HG02588 (cell line): ENCODE data around the gene WDPCP.
"Not testable (repeated sequence)": the region's sequence is repeated elsewhere in the genome, so short reads cannot be mapped to it uniquely, and the experiment has no call there.

Source experiments
- ATAC-seq: cut with Tn5 transposase; IDR thresholded peaks from one replicate; pipeline ENCODE4 v1.9.1; 2021; ENCODE audit warnings: mild to moderate bottlenecking, moderate library complexity; ENCODE audit not compliant: unreplicated experiment

WDPCP gene

GRCh38 chr2:63372549-63372948 lies 215.7 kb downstream of the WDPCP start:
- no peak for ATAC-seq

DNA sequence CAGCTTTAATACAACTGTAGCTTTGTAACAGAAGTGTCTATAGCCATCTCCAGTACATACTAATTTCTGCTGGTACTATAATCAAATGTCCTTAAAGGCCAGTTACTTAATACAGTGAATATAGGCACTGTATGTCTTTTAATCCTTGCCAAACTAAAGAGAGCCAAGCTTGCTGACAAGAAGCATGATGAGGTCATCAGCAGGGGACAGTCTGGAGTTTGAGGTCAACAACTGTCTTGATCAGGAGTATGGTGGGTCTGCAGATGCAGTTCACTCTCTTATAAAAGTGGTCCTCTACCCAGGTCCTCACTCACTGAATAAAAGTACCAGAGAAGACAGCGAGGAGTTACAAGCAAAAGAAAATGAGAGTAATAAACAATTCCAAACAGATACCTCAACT lies 219.1 kb downstream of the WDPCP start:
- ATAC-seq, result no peak

DNA sequence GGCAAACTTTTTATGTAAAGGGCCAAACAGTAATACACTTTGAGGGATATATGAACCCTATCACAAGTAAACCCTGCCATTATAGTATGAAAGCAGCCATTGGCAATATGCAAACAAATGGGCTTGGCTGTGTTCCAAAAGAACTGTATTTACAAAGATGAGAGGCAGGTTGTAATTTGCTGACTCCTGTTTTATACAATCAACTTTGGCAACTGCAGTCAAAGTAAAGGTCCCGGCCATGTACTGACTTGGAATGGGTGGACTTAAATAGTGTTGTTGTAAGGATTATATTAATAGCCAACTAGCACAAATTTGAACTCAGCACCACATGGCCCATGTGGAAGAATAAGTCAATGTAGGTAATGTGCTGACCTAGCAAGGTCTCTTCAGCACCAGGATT lies 223.4 kb downstream of the WDPCP start:
- no peak for ATAC-seq

DNA sequence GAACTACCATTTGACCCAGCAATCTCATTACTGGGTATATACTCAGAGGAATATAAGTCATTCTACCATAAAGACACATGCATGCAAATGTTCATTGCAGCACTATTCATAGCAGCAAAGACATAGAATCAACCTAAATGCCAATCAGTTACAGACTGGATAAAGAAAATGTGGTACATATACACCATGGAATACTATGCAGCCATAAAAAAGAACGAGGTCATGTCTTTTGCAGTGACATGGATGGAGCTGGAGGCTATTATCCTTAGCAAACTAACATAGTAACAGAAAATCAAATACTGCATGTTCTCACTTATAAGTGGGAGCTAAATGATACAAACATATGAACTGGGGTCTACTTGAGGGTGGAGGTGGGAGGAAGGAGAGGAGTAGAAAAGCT lies 230.6 kb downstream of the WDPCP start:
- not testable (repeated sequence) for ATAC-seq

- ATAC-seq, result no peak
Measured at GRCh38 chr2:63347361-63347760, 240.9 kb downstream of the WDPCP start.

DNA sequence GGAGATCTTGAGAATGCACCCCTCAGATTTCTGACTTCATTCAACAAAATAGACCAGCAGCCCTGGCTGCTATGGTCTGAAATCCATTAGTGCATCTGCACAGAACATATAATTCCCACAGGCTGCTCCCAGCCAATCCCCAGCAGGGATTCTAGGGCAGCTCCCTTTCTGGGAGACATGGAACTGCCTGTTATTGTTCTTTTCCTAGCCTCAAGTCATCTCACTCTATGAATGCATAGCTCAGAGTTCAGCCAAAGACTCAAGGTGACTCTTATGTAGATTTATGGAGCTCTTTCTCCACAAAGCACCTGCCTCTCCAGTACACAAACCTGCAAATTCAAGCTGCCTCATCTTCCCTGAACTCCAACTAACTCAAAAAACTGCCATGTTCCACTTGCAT lies 241.9 kb downstream of the WDPCP start:
- ATAC-seq, result no peak

- ATAC-seq, result no peak
Measured at GRCh38 chr2:63345285-63345633, 243.0 kb downstream of the WDPCP start.

- ATAC-seq, result peak; percentile 44
Measured at GRCh38 chr2:63344575-63345284, 243.5 kb downstream of the WDPCP start.

DNA sequence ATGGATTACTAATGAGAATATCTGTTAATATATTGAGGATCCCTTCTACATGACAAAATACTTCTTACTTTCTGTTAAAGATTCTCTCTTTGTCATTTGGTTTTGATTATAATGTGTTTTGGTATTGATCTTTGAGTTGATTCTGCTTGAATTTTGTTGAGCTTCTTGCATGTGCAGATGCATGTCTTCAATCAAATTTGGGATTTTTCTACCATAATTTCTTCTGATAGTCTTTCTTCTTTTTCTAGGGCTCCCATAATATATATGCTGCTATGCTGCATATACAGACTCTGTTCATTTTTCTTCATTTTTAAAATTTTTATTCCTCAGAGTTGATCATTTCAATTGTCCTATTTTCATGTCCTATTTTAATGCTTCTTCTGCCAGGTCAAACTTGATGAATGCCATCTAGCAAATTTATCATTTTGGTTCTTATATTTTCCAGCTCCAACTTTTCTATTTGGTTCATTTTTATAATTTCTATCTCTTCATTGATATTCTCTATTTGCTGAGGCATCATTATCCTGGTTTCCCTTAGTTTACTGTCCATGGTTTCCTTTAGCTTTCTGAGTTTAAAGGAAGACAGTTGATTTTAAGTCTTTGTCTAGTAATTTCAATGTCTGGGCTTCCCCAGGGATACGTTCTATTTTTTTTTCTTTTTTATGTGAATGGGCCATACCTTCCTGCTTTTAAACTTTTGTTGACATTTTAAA lies 244.7 kb downstream of the WDPCP start:
- ATAC-seq, result no peak

DNA sequence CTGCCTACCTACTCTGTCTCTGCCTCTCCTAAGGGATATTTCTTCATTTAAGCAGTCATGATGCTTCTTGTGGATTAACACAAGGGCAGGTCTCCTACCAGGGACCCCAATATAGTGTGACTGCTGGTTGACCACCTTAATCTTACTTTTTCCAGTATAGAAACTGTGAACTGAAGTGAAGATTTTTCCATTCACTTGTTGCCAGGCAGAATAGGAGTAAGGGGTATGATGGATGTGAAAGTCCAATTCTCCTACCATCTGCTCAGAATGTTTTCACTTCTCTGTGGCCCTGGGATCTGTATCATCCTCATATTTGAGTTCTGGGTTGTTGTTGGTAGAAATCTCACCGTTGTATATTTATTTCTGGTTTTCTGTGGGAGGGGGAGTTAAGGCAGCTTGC lies 247.8 kb downstream of the WDPCP start:
- ATAC-seq, result no peak

GRCh38 chr2:63334910-63335309 lies 253.4 kb downstream of the WDPCP start:
- ATAC-seq, result no peak

GRCh38 chr2:63326473-63326872 lies 261.8 kb downstream of the WDPCP start:
- no peak for ATAC-seq

DNA sequence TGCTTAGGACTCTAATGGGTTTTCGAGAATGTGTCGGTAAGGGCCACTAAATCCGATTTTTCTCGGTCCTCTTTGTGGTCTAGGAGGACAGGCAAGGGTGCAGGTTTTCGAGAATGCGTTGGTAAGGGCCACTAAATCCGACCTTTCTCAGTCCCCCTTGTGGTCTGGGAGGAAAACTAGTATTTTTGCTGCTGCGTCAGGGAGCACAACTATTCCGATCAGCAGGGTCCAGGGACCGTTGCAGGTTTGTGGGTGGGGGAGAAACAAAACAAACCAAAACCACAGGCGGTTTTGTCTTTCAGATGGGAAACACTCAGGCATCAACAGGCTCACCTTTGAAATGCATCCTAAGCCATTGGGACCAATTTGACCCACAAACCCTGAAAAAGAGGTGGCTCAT lies 264.6 kb downstream of the WDPCP start:
- ATAC-seq, result not testable (repeated sequence)

GRCh38 chr2:63321973-63322372 lies 266.3 kb downstream of the WDPCP start:
- ATAC-seq, result not testable (repeated sequence)

- no peak for ATAC-seq
Measured at GRCh38 chr2:63320669-63321068, 267.6 kb downstream of the WDPCP start.

DNA sequence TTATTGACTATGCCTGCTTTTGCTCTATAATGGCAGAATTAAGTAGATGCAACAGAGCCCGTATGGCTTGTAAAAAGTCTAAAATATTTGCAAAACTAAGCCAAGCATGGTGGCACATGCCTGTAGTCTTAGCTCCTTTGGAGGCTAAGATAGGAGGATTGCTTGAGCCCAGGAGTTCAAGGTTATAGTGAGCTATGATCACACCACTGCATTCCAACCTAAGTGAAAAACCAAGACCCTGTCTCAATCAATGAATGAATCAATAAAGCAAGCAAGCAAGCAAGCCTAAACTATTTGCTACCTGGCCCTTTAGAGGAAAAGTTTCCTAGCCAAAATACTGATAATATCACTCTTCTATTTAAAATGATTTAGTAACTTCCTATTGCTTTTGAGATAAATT lies 277.7 kb downstream of the WDPCP start:
- ATAC-seq, result no peak

GRCh38 chr2:63301481-63301880 lies 286.8 kb downstream of the WDPCP start:
- ATAC-seq, result no peak

DNA sequence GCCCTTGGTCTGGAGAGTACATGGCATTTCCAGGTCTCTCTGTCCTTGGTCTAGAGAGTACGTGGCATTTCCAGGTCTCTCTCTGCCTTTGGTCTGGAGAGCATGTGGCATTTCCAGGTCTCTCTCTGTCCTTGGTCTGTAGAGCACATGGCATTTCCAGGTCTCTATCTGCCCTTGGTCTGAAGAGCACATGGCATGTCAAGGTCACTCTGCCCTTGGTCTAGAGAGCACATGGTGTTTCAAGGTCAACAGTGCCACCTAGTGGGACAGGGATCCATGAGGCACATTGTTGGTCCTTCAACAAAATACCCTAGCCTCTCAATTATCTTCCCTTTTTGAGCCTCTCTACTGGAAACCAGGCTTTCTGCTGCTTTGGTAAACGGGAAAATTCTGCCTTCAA lies 287.4 kb downstream of the WDPCP start:
- ATAC-seq, result no peak

DNA sequence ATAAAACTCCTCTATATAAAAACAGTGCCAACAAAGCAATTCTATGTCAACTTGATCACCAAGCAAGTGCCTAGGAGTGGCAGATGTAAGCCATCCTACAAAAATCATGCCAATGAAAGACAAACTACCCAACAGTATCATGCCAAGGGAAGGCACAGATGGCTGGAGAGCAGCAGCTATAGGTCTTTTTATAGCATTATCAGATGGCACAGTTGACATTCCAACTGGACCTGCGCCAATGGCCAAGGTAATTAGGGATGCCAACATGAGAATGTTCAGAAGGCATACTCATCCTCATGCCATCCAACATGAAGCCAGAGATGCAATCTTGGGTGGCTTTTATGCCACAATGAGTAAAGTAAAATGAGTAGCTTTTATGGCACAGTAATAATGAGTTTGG lies 300.3 kb downstream of the WDPCP start:
- ATAC-seq, result no peak

GRCh38 chr2:63286520-63286919 lies 301.8 kb downstream of the WDPCP start:
- not testable (repeated sequence) for ATAC-seq

DNA sequence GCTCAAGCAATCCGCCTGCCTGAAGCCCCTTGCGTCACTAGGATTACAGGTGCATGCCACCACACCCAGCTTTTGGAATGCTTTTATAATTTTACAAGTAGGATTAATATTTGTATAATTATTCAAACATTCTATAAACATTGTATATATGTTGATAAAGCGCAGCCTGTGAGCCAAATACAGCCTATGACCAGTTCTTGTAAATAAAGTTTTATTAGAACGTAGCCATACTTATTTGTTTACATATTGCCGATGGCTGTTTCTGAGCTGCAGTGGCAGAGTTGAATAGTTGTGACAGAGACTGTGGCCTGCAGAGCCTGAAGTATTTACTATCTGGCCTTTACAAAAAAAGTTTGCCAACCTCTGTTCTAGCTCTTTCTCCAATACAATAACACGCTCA lies 305.0 kb downstream of the WDPCP start:
- ATAC-seq, result no peak

DNA sequence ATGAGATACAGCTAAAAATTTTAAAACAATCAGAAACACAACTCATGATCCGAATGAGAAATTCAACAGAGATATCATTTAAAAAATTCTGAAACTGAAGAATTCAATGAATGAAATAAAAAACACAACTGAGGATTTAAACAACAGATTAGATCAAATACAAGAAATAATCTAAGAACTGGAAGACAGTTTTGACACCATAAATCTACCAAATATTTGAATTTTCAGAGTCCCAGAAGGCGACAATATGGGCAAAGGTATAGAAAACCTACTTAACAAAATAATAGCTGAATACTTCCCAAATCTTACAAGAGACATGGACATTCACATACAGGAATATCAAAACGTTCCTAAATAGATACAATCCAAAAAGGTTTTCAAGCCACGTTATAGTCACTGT lies 315.7 kb downstream of the WDPCP start:
- no peak for ATAC-seq

- no peak for ATAC-seq
Measured at GRCh38 chr2:63270717-63271116, 317.6 kb downstream of the WDPCP start.
